HG02943 (cell line): Measurements from ENCODE around the gene STXBP5.

Experiments
- ATAC-seq: cut with Tn5 transposase; IDR thresholded peaks from one replicate; pipeline ENCODE4 v1.9.1; 2021; ENCODE audit warnings: mild to moderate bottlenecking, low read depth, moderate library complexity; ENCODE audit not compliant: unreplicated experiment

STXBP5 gene

DNA sequence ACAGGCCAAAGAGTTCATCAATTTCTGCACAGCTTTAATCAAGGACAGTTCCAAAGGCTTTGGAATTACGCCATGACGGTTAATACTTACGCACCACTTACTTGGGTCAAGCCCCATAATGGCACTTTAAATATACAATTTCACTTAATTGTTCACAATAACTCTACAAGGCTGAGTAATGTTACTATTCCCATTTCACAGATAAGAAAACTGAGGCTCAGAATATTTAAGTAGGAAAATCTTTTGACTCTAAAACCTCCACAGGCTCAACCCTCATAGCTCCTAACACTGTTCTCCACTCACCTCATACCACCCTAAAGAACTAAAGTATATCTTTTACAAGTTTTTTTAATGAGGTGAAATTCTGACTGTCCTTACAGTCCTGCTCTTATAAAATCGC, 212.4 kb downstream of the STXBP5 start:
- no peak for ATAC-seq

- no peak for ATAC-seq
These were observed 213.7 kb downstream of the STXBP5 start for GRCh38 chr6:147417954-147418353.

DNA sequence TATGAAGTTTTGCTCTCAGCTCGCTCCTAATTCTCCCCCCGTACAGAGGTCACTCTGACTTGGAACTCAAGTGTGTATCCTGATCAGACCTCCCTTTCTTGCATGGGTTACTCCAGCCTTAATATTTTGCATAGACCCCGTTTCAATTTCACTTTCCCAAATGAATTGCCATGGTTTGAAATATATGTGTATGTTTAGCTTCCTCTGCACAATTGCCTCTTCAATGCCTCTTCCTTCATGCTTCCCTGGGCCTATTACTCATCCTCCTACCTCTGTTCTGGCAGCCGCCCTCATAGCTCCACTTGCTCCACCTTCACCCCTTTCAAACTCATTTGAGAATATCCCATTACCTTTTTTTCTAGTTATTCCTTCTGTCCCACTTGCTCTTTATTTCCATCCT, 214.3 kb downstream of the STXBP5 start:
- no peak for ATAC-seq

DNA sequence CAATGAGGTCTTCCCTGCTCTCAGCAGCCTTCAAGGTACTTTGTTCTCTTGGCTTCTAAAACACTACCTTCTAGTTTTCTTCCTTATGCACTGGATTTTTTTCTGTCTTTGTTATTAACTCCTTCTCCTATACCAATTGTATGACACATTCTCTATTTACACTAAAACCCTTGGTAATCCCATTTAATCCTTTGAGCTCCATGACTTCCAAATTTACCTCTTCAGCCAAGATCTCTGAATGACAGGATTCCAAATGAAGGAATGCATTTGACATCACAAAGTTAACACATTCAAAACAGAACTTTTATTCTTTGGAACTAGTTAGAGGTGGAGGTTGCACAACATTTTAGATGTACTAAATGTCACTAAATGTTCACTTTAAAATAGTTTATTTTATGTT, 217.7 kb downstream of the STXBP5 start:
- ATAC-seq = no peak

GRCh38 chr6:147423111-147423510, 218.9 kb downstream of the STXBP5 start:
- no peak for ATAC-seq

DNA sequence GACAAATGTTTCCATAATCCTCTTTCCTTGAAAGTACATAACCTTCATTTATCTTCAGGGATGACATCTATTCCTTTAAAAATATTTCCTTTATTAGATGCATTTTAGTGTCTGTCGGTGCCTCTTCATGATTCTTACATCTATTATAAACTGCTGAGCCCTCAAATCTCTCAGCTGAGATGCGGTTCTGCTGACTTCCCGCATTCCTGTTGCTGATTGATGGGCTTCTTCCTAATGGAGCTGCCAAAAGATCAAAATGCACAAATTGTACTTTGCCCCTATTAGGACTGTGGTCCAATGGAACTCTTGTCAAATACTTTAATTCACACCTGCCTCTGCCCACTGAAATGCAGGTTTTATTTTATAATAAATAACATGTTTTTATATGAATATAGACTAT, 225.6 kb downstream of the STXBP5 start:
- no peak for ATAC-seq

DNA sequence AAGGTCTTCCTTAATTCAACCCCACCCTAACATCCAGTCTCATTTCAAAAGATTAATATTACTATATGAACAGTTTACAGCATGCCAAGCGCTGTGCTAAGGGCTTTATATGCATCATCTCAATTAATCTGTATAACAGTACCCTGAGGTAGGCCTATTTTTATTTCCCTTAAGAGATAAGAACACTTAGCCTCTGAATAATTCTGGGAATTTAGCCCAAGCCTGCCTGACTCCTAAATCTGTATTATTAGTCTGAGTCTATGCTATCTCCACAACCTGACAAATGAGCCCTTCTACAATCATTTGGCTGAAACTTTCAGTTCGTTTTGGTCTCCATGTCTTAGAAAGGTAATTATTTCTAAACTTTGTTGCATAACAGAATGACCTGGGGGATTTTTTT, 226.6 kb downstream of the STXBP5 start:
- no peak for ATAC-seq

GRCh38 chr6:147434076-147434475, 229.9 kb downstream of the STXBP5 start:
- ATAC-seq = no peak

DNA sequence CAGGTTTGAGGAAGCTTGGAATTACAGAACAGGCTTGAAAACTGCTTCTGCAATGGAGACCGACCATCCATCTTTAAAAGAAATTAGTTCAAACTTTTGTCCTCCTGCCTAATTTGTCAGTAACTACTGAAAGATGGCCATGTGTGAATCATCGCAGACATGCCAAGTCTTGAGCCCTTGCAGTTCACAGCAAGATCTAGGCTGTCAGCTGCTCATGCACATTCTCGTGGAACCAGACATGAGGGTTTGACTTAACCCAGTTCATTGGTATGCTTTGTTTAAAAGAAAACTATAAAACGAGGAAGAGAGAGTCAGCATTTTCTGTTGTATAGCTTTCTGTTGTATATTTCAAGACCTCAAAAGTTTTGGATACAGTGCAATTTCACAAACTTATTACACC, 230.3 kb downstream of the STXBP5 start:
- ATAC-seq = no peak

DNA sequence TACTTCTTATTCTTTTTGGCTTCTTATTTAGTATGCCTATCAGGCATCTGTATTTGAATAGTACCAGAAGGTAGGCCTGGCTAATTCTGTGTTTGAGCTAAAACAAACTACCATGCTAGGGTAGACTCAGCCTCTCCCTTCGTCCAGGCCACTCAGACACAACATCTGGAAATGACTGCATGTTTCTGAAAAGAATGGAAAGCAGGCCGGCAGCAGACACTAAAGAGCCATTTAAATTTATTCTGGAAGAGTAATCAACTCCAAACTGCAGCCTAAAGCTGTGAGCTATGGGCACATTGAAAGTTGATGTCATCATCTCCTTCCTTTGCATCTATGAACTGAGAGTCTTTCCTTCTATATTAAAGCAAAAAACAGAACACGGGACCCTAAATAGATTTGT, 233.4 kb downstream of the STXBP5 start:
- ATAC-seq = no peak

DNA sequence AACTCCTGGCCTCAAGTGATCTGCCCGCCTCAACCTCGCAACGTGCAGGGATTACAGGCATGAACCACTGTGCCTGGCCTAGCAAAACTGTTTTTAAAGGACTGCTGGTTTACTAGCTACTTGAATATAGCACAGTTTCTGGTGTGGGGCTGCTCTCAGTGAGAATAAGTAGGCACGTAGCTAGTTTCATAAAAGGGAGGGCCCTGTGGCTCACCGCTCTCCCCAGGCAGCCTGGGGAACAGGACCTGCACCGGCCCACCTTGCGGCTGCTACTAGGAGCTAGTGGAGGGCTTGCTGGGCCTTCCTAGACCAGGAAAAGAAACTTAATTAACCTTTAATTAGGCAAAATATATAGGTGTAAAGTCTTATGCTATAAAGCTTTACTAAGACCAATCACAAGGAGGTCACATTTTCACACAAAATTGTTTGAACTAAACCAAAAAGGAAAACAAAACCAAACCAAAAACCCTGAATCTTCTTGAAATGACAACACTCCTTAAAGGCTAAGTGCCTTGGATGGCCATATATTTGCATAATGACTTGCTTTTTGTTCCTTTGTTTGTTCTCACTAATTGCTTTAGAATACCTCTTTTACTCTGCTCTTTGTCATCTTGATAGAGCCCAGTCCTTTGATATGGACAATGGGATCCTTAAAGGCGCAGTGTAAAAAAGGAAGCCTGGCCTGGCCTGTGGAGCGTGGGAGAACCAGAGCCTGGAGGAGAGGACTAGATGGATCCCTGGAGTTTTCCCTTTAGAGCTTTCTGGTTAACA, 234.7 kb downstream of the STXBP5 start:
- ATAC-seq = no peak
